IMR-90 (cell line): ENCODE data around the gene NME7. TPM values are rescaled to one million over a fixed set of nuclear protein-coding genes. Genes with fewer than 3 reads are reported as not detected.

Experiments used
- ATAC-seq: fragments of 200-7000 bp; cut with Tn5 transposase; 2 replicates; pipeline ENCODE4 v1.9.1; 2020; ENCODE audit warnings: low read depth, mild to moderate bottlenecking, moderate library complexity
- BruUV-seq: library from RNA; stranded (reverse); fragments of 400-500 nt; replicated peaks from 2 replicates; lab custom pipeline; 2021; lab: Mats Ljungman, UMichigan
- CTCF ChIA-PET: fragments of 300-600 bp; formaldehyde crosslinking; extraction: SDS; loops from one replicate; lab custom pipeline; 2021; ENCODE audit warnings: antibody characterized with exemption; lab: Yijun Ruan, JAX
- POLR2A ChIA-PET: fragments of 300-600 bp; sonication (Branson Sonifier 250); formaldehyde crosslinking; loops from one replicate; lab custom pipeline; 2022; ENCODE audit warnings: antibody characterized with exemption; ENCODE audit not compliant: unreplicated experiment; lab: Charles Lee
- DNase-seq: peaks from one replicate; pipeline ENCODE4 v3.0.0; 2013
- H2AFZ ChIP-seq: replicated peaks from 2 replicates; pipeline ENCODE3; 2013; ENCODE audit warnings: low read length, mild to moderate bottlenecking; ENCODE audit not compliant: poor library complexity
- H2AK5ac ChIP-seq: 2 replicates; pipeline ENCODE4 v1.6.1; 2013; ENCODE audit warnings: low read depth, low read length, inconsistent platforms
- H2AK9ac ChIP-seq: replicated peaks from 2 replicates; pipeline ENCODE3; 2013; ENCODE audit warnings: mild to moderate bottlenecking, low read depth, low read length, moderate library complexity; ENCODE audit not compliant: poor library complexity
- H2BK120ac ChIP-seq: 2 replicates; pipeline ENCODE4 v1.6.1; 2013; ENCODE audit warnings: low read depth, low read length, inconsistent platforms
- H2BK15ac ChIP-seq: 3 replicates; pipeline ENCODE4 v1.6.1; 2013; ENCODE audit warnings: low read depth, low read length, inconsistent platforms
- H2BK20ac ChIP-seq: 2 replicates; pipeline ENCODE4 v1.6.1; 2013; ENCODE audit warnings: low read depth, mild to moderate bottlenecking, inconsistent platforms, low read length, moderate library complexity
- H2BK5ac ChIP-seq: 2 replicates; pipeline ENCODE4 v1.6.1; 2013; ENCODE audit warnings: mild to moderate bottlenecking, low read depth, low read length, inconsistent platforms; ENCODE audit not compliant: poor library complexity, severe bottlenecking
- H3K14ac ChIP-seq: replicated peaks from 2 replicates; pipeline ENCODE4 v1.6.1; 2013; ENCODE audit warnings: low read depth, low read length, inconsistent platforms
- H3K18ac ChIP-seq: 2 replicates; pipeline ENCODE4 v1.6.1; 2013; ENCODE audit warnings: low read depth, low read length, control low read depth
- H3K23ac ChIP-seq: 2 replicates; pipeline ENCODE4 v1.6.1; 2013; ENCODE audit warnings: low read depth, low read length, inconsistent platforms
- H3K27ac ChIP-seq: 2 replicates; pipeline ENCODE4 v1.5.1; 2013; ENCODE audit warnings: mild to moderate bottlenecking, control low read depth, low read length; ENCODE audit not compliant: insufficient read depth
- H3K27me3 ChIP-seq: 2 replicates; pipeline ENCODE4 v1.6.1; 2013; ENCODE audit warnings: low read length; ENCODE audit not compliant: control insufficient read depth, insufficient read depth
- H3K36me3 ChIP-seq: 2 replicates; pipeline ENCODE4 v1.6.1; 2013; ENCODE audit warnings: low read length, mixed read lengths; ENCODE audit not compliant: control insufficient read depth, insufficient read depth
- H3K4ac ChIP-seq: 2 replicates; pipeline ENCODE4 v1.6.1; 2013; ENCODE audit warnings: low read depth, low read length, inconsistent platforms
- H3K4me1 ChIP-seq: 2 replicates; pipeline ENCODE4 v1.6.1; 2013; ENCODE audit warnings: low read length, mixed read lengths; ENCODE audit not compliant: control insufficient read depth, insufficient read depth
- H3K4me2 ChIP-seq: 2 replicates; pipeline ENCODE4 v1.6.1; 2013; ENCODE audit warnings: low read depth, mild to moderate bottlenecking, control low read depth, low read length, moderate library complexity
- H3K4me3 ChIP-seq: 2 replicates; pipeline ENCODE4 v1.5.1; 2013; ENCODE audit warnings: low read depth, mild to moderate bottlenecking, control low read depth, low read length, moderate library complexity; ENCODE audit not compliant: insufficient read depth
- H3K56ac ChIP-seq: 2 replicates; pipeline ENCODE4 v1.6.1; 2013; ENCODE audit warnings: low read length, inconsistent platforms; ENCODE audit not compliant: insufficient read depth; ENCODE audit errors: extremely low read depth
- H3K79me1 ChIP-seq, 2 experiments: 2 replicates each; pipeline ENCODE4 v1.6.1; 2013; ENCODE audit warnings: low read length in 2 of 2, inconsistent platforms in 1 of 2, low read depth in 1 of 2
- H3K9ac ChIP-seq: 2 replicates; pipeline ENCODE4 v1.6.1; 2013; ENCODE audit warnings: low read depth, low read length, control low read depth
- H3K9me1 ChIP-seq: 2 replicates; pipeline ENCODE4 v1.6.1; 2013; ENCODE audit warnings: low read length, inconsistent platforms; ENCODE audit not compliant: insufficient read depth
- H3K9me3 ChIP-seq: 2 replicates; pipeline ENCODE4 v1.6.1; 2013; ENCODE audit warnings: low read length; ENCODE audit not compliant: control insufficient read depth, insufficient read depth
- H4K20me1 ChIP-seq: 2 replicates; pipeline ENCODE4 v1.6.1; 2013; ENCODE audit warnings: low read length, inconsistent platforms; ENCODE audit not compliant: insufficient read depth
- H4K5ac ChIP-seq: 2 replicates; pipeline ENCODE4 v1.6.1; 2013; ENCODE audit warnings: mild to moderate bottlenecking, low read depth, low read length, control low read depth
- H4K8ac ChIP-seq, 2 experiments: 2 replicates each; pipeline ENCODE4 v1.6.1; 2013; ENCODE audit warnings: low read depth in 2 of 2, low read length in 2 of 2, control low read depth in 1 of 2, inconsistent platforms in 1 of 2
- H4K91ac ChIP-seq: 2 replicates; pipeline ENCODE4 v1.6.1; 2013; ENCODE audit warnings: low read depth, low read length, inconsistent platforms; ENCODE audit not compliant: insufficient read depth
- BHLHE40 ChIP-seq: fragments of 150-350 bp; IDR thresholded peaks from 2 replicates; pipeline ENCODE4 v1.6.1; 2016; ENCODE audit warnings: mild to moderate bottlenecking, low read depth, low read length
- CEBPB ChIP-seq: IDR thresholded peaks from 2 replicates; pipeline ENCODE4 v1.6.1; 2012; ENCODE audit warnings: low read depth, low read length, improper control_type of control experiment
- CHD1 ChIP-seq: IDR thresholded peaks from 2 replicates; pipeline ENCODE4 v1.6.1; 2012; ENCODE audit warnings: low read depth, low read length, improper control_type of control experiment
- FOS ChIP-seq: fragments of 150-350 bp; IDR thresholded peaks from 2 replicates; pipeline ENCODE4 v1.6.1; 2016; ENCODE audit warnings: low read depth, low read length
- MAFK ChIP-seq: IDR thresholded peaks from 2 replicates; pipeline ENCODE4 v1.6.1; 2012; ENCODE audit warnings: low read depth, low read length, improper control_type of control experiment
- MAZ ChIP-seq: IDR thresholded peaks from 2 replicates; pipeline ENCODE4 v1.6.1; 2012; ENCODE audit warnings: low read depth, mild to moderate bottlenecking, low read length, improper control_type of control experiment, moderate library complexity, borderline replicate concordance
- MXI1 ChIP-seq: IDR thresholded peaks from 2 replicates; pipeline ENCODE4 v1.6.1; 2012; ENCODE audit warnings: low read depth, mild to moderate bottlenecking, low read length, moderate library complexity, borderline replicate concordance
- NFE2L2 ChIP-seq: fragments of 150-350 bp; IDR thresholded peaks from 2 replicates; pipeline ENCODE4 v1.6.1; 2016; ENCODE audit warnings: low read depth, mild to moderate bottlenecking, low read length
- POLR2A ChIP-seq: IDR thresholded peaks from 2 replicates; pipeline ENCODE4 v1.6.1; 2012; ENCODE audit warnings: mild to moderate bottlenecking, low read depth, low read length
- RAD21 ChIP-seq: IDR thresholded peaks from 2 replicates; pipeline ENCODE4 v1.6.1; 2012; ENCODE audit warnings: low read length, improper control_type of control experiment
- RCOR1 ChIP-seq: IDR thresholded peaks from 2 replicates; pipeline ENCODE4 v1.6.1; 2012; ENCODE audit warnings: mild to moderate bottlenecking, low read length, improper control_type of control experiment; ENCODE audit not compliant: insufficient replicate concordance
- RFX5 ChIP-seq: IDR thresholded peaks from 2 replicates; pipeline ENCODE4 v1.8.0; 2012; ENCODE audit warnings: low read depth, mild to moderate bottlenecking, low read length, moderate library complexity
- SMC3 ChIP-seq: fragments of 150-350 bp; IDR thresholded peaks from 2 replicates; pipeline ENCODE4 v1.6.1; 2016; ENCODE audit warnings: low read depth, mild to moderate bottlenecking, antibody characterized with exemption, low read length, moderate library complexity
- WGBS, 2 experiments: methylation state at CpG; one replicate each; pipeline versions ENCODE4 v1.1.5 to v1.1.7; 2013; ENCODE audit warnings: missing lambda C conversion rate in 2 of 2; ENCODE audit not compliant: insufficient read length in 1 of 2; ENCODE audit errors: extremely low coverage in 2 of 2; 5-methylcytosine and 5-hydroxymethylcytosine counted together
- dilution Hi-C: fragments of 300-500 bp; cut with HindIII; formaldehyde crosslinking; loops from one replicate; pipeline ENCODE4 v1.14.3; 2018; ENCODE audit warnings: low sequenced_read_pairs; ENCODE audit not compliant: unreplicated experiment
- in situ Hi-C: fragments of 300-500 bp; cut with MboI; formaldehyde crosslinking; loops from 3 replicates; pipeline ENCODE4 v1.14.3; 2019; ENCODE audit warnings: low sequenced_read_pairs, inconsistent platforms, mixed read lengths
- intact Hi-C: fragments of 100-400 bp; cut with micrococcal nuclease; formaldehyde crosslinking; loops from 2 replicates; pipeline ENCODE4 v1.10.0; 2022
- polyA plus RNA-seq, 3 experiments: library from polyadenylated mRNA; depleted of rRNA; stranded (reverse); fragments of >200 nt; gene quantifications; 2 replicates each; pipeline ENCODE4 v1.2.3, GENCODE V29; 2012; ENCODE audit warnings: low replicate concordance in 1 of 3
- total RNA-seq: library from RNA; depleted of rRNA; stranded (reverse); fragments of >200 nt; gene quantifications from 2 replicates; pipeline ENCODE4 v1.2.3, GENCODE V29; 2012
- TF ChIP-seq, protein P1 (sequence below): fragments of 150-350 bp; IDR thresholded peaks from 2 replicates; pipeline ENCODE4 v1.6.1; 2017; ENCODE audit warnings: mild to moderate bottlenecking, antibody characterized with exemption, low read length, low read depth
- TF ChIP-seq, protein P2 (sequence below): conservative IDR thresholded peaks from 2 replicates; pipeline ENCODE4 v1.5.1; 2012; ENCODE audit warnings: mild to moderate bottlenecking, low read depth, low read length, improper control_type of control experiment
- TF ChIP-seq, protein P3 (sequence below): fragments of 150-350 bp; IDR thresholded peaks from 2 replicates; pipeline ENCODE4 v1.6.1; 2016; ENCODE audit warnings: low read depth, mild to moderate bottlenecking, low read length, moderate library complexity, borderline replicate concordance

The NME7 gene
- total and polyA plus RNA-seq, 2 of the 4 experiments (the other 2 are of a cell fraction) = 18.3 to 22.4 TPM

DNA sequence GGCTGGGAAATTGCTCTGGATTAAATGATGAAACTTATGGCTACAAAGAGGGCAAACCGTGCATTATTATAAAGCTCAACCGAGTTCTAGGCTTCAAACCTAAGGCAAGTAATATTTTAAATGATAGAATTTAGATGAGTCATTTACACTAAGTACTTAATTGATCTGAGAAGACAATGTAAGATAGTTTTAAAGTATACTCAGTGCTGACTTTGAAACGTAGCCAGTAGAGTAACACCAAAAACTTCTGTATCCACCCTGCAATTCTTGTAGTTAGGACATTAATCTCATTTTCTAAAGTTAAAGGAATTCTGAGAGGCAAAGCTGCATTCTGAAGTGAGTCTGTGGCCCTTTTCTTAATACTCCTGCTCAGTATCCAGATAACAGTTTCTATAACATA, 240.3 kb downstream of the NME7 start:
- H3K4me1 ChIP-seq = no peaks in the 10 kb centered on the region
- POLR2A ChIA-PET = interaction anchor here (0.7 kb wide), 1 partner anchor 356 kb away, joined by 9 read pairs; no protein-coding TSS in a partner anchor
- no peak overlapping the region for H2BK20ac ChIP-seq
- no peak overlapping the region for H4K91ac ChIP-seq
- no peak overlapping the region for H3K27ac ChIP-seq
- dilution Hi-C loops (no loop called here), in situ Hi-C loops (no loop called here), intact Hi-C loops (no loop called here)
- H2BK5ac ChIP-seq = no peak overlapping the region
- no peak overlapping the region for H3K9ac ChIP-seq
- no peak overlapping the region for H3K4me3 ChIP-seq
- no CpG with 5 or more reads among the region's 3 CpGs for WGBS, 2 experiments
- H3K79me1 ChIP-seq = peaks cover 0 to 18% of the 10 kb centered on the region in 2 experiments
- H4K8ac ChIP-seq = no peak overlapping the region
- DNase-seq = no peak
- no peak for TF ChIP-seq RCOR1
- no peak for TF ChIP-seq NFE2L2
- no peak for TF ChIP-seq MAFK
- no peak for TF ChIP-seq BHLHE40
- no peak for TF ChIP-seq SMC3
- TF ChIP-seq CHD1 = no peak
- no peak for TF ChIP-seq RFX5
- TF ChIP-seq, protein P1, sequence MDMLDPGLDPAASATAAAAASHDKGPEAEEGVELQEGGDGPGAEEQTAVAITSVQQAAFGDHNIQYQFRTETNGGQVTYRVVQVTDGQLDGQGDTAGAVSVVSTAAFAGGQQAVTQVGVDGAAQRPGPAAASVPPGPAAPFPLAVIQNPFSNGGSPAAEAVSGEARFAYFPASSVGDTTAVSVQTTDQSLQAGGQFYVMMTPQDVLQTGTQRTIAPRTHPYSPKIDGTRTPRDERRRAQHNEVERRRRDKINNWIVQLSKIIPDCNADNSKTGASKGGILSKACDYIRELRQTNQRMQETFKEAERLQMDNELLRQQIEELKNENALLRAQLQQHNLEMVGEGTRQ = no peak
- no peak for TF ChIP-seq MXI1
- no peak for TF ChIP-seq MAZ
- TF ChIP-seq CEBPB = no peak
- TF ChIP-seq, protein P2, sequence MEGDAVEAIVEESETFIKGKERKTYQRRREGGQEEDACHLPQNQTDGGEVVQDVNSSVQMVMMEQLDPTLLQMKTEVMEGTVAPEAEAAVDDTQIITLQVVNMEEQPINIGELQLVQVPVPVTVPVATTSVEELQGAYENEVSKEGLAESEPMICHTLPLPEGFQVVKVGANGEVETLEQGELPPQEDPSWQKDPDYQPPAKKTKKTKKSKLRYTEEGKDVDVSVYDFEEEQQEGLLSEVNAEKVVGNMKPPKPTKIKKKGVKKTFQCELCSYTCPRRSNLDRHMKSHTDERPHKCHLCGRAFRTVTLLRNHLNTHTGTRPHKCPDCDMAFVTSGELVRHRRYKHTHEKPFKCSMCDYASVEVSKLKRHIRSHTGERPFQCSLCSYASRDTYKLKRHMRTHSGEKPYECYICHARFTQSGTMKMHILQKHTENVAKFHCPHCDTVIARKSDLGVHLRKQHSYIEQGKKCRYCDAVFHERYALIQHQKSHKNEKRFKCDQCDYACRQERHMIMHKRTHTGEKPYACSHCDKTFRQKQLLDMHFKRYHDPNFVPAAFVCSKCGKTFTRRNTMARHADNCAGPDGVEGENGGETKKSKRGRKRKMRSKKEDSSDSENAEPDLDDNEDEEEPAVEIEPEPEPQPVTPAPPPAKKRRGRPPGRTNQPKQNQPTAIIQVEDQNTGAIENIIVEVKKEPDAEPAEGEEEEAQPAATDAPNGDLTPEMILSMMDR = no peak
- no peak for TF ChIP-seq POLR2A
- TF ChIP-seq, protein P3, sequence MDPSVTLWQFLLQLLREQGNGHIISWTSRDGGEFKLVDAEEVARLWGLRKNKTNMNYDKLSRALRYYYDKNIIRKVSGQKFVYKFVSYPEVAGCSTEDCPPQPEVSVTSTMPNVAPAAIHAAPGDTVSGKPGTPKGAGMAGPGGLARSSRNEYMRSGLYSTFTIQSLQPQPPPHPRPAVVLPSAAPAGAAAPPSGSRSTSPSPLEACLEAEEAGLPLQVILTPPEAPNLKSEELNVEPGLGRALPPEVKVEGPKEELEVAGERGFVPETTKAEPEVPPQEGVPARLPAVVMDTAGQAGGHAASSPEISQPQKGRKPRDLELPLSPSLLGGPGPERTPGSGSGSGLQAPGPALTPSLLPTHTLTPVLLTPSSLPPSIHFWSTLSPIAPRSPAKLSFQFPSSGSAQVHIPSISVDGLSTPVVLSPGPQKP = no peak
- no peak for TF ChIP-seq FOS
- no peak for TF ChIP-seq RAD21
- H3K9me1 ChIP-seq = peaks cover 3% of the 10 kb centered on the region; the same call in 1 of the 2 replicates
- no peak overlapping the region for H4K5ac ChIP-seq
- no peaks in the 10 kb centered on the region for H3K27me3 ChIP-seq
- no peak overlapping the region for H2AK9ac ChIP-seq
- no peak overlapping the region for H2AK5ac ChIP-seq
- H3K4ac ChIP-seq = no peak overlapping the region
- CTCF ChIA-PET = interaction anchor here (0.7 kb wide), 1 partner anchor 191 kb away, joined by 4 read pairs; no protein-coding TSS in a partner anchor
- H3K23ac ChIP-seq = no peak overlapping the region
- no peak overlapping the region for H2BK120ac ChIP-seq
- BruUV-seq = no TSS peak
- H3K56ac ChIP-seq = no peak overlapping the region
- H3K18ac ChIP-seq = no peak overlapping the region
- no peaks in the 10 kb centered on the region for H3K9me3 ChIP-seq
- H4K20me1 ChIP-seq = no peaks in the 10 kb centered on the region
- no peak overlapping the region for H2AFZ ChIP-seq
- H3K14ac ChIP-seq = no peak overlapping the region
- H3K36me3 ChIP-seq = peaks cover 4% of the 10 kb centered on the region; the same call in 1 of the 2 replicates
- H2BK15ac ChIP-seq = no peak overlapping the region
- no peak overlapping the region for H3K4me2 ChIP-seq
- no peak for ATAC-seq
